Mucosa of descending colon (tissue), 3 donors: Measurements from ENCODE around the gene VPS26B. TPM values are rescaled to one million over a fixed set of nuclear protein-coding genes. Genes with fewer than 3 reads are reported as not detected.

Experiments used
- ATAC-seq: fragments of 200-7000 bp; cut with Tn5 transposase; one replicate; pipeline ENCODE4 v1.9.1; 2020; ENCODE audit warnings: mild to moderate bottlenecking, moderate library complexity
- DNase-seq, 3 donors: peaks; one replicate each; pipeline ENCODE4 v3.0.0-alpha.2; 2020
- H3K36me3 ChIP-seq: fragments of 200-600 bp; one replicate; pipeline ENCODE4 v1.8.0; 2021; ENCODE audit warnings: low read depth, mild to moderate bottlenecking
- H3K4me1 ChIP-seq: fragments of 200-600 bp; one replicate; pipeline ENCODE4 v1.8.0; 2021; ENCODE audit warnings: low read depth, mild to moderate bottlenecking
- H3K4me3 ChIP-seq: fragments of 200-600 bp; one replicate; pipeline ENCODE4 v1.8.0; 2021; ENCODE audit warnings: mild to moderate bottlenecking
- H3K9me3 ChIP-seq: fragments of 200-600 bp; one replicate; pipeline ENCODE4 v1.8.0; 2021; ENCODE audit warnings: mild to moderate bottlenecking
- intact Hi-C, 2 donors: fragments of 100-400 bp; cut with DNase I in 1 of 2; cut with micrococcal nuclease in 1 of 2; formaldehyde crosslinking; loops; one replicate each; pipeline versions ENCODE4 v1.11.0 to v1.11.1; 2022; cut with DNase I, micrococcal nuclease
- total RNA-seq, 3 donors: library from RNA; stranded (reverse); fragmentation: NEBNext Ultra II Directional in 2 of 3; extraction: Animal tissue kit (Norgen Biotek cat#: 25700) in 2 of 3; gene quantifications; one replicate each; pipeline versions ENCODE4 v1.2.1 to v1.2.4, GENCODE V29; 2021 to 2023
- TF ChIP-seq, protein P1 (sequence below): fragments of 200-600 bp; IDR thresholded peaks from one replicate; pipeline ENCODE4 v1.8.0; 2022; ENCODE audit warnings: antibody characterized with exemption, mild to moderate bottlenecking
- donor health status: DM: no; HTN: no; CAD: no; lungs with moderate emphysema.
- donor health status: DM: no; HTN: no; CAD: no.
- donor health status: DM: no; HTN: yes; CAD: no.

VPS26B gene
- total RNA-seq, 3 donors from 2014 or later, result 38.6 to 50.8 (median 47.5) TPM

DNA sequence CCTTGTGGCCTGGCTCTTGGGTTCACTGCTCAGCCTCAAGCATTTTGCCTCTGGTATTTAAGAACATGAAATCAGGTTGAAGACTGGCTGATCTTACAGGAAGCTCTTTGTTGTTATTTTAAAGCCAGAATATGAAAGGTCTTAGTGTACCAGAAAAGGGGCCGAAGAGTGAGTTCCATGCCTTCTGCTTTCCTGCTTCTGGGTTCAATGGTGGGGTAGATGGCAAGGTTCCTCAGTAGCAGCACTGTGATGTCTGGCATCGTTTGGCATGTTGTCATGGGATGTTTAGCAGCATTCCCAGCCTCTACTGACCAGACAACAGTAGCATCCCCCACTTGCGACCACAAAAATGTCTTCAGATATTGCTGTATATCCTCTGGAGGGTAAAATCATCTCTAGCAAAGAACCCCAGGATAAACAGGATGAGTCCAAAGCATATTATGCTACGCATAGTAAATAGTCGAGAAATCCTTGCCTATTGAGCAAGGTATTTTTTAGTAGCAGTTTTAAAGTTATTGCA lies 2.4 kb downstream of the VPS26B start:
- H3K4me3 ChIP-seq, result no peak overlapping the region
- DNase-seq, result no peak

DNA sequence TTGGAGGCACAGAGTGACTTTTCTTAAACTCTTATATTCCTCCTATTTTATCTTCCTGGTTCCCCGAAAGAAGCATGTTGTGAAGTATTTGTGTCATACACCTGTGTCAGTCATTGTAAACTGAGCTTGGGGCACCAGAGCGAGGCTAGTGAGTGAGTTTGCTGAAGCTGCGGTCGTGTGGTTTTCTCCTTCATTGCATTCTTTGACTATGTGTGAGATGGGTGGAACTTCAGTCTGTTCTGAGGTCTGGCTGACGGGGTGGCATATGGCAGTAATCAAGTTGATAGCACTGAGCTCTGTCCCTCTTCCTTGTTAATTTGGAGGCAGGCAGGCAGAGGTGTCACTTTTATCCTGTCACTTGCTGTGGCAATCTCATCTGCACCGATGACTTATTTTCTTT lies 4.2 kb downstream of the VPS26B start:
- no peak for DNase-seq
- TF ChIP-seq, protein P1, sequence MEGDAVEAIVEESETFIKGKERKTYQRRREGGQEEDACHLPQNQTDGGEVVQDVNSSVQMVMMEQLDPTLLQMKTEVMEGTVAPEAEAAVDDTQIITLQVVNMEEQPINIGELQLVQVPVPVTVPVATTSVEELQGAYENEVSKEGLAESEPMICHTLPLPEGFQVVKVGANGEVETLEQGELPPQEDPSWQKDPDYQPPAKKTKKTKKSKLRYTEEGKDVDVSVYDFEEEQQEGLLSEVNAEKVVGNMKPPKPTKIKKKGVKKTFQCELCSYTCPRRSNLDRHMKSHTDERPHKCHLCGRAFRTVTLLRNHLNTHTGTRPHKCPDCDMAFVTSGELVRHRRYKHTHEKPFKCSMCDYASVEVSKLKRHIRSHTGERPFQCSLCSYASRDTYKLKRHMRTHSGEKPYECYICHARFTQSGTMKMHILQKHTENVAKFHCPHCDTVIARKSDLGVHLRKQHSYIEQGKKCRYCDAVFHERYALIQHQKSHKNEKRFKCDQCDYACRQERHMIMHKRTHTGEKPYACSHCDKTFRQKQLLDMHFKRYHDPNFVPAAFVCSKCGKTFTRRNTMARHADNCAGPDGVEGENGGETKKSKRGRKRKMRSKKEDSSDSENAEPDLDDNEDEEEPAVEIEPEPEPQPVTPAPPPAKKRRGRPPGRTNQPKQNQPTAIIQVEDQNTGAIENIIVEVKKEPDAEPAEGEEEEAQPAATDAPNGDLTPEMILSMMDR, result no peak
- peaks cover 16% of the 10 kb centered on the region for H3K4me1 ChIP-seq

More for the DNA sequence above, 2.4 kb downstream of the VPS26B start:
- no peak for ATAC-seq
- Histone ChIP-seq H3K4me1 (peaks cover 19% of the 10 kb centered on the region), H3K36me3 (no peaks in the 10 kb centered on the region), H3K9me3 (no peaks in the 10 kb centered on the region)
- TF ChIP-seq, protein P1, result no peak
- intact Hi-C loops, result no loop called here

GRCh38 chr11:134229126-134229790 lies 4.8 kb downstream of the VPS26B start:
- ATAC-seq, result no peak
- DNase-seq, result no peak
- H3K36me3 ChIP-seq, result no peaks in the 10 kb centered on the region
- intact Hi-C loops, result no loop called here
- H3K9me3 ChIP-seq, result no peaks in the 10 kb centered on the region
- H3K4me1 ChIP-seq, result peaks cover 16% of the 10 kb centered on the region
- H3K4me3 ChIP-seq, result no peak overlapping the region
- TF ChIP-seq, protein P1, result no peak

More for the DNA sequence above, 4.2 kb downstream of the VPS26B start:
- no peak overlapping the region for H3K4me3 ChIP-seq
- H3K36me3 ChIP-seq, result no peaks in the 10 kb centered on the region
- intact Hi-C loops, result no loop called here
- ATAC-seq, result no peak
- no peaks in the 10 kb centered on the region for H3K9me3 ChIP-seq

DNA sequence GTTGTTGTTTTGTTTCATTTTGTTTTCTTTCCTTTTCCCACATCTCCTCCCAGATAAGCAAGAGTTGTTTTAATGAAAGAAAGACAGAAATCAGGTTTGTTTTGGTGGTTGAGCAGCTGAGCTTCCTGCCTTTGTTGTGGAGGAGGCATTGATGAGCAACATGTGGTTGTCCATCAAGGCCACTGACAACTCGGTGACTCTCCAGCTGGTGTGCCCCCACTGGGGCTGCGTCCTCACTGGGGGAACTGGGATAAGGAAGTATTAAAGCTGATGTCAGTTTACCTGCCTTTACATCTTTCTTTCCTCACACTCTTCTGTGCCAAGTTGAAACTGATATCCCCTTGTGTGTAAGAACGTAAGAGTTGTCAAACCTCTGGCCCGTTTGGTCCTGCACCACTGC lies 5.9 kb downstream of the VPS26B start:
- TF ChIP-seq, protein P1, result no peak
- H3K4me1 ChIP-seq, result peaks cover 15% of the 10 kb centered on the region

DNA sequence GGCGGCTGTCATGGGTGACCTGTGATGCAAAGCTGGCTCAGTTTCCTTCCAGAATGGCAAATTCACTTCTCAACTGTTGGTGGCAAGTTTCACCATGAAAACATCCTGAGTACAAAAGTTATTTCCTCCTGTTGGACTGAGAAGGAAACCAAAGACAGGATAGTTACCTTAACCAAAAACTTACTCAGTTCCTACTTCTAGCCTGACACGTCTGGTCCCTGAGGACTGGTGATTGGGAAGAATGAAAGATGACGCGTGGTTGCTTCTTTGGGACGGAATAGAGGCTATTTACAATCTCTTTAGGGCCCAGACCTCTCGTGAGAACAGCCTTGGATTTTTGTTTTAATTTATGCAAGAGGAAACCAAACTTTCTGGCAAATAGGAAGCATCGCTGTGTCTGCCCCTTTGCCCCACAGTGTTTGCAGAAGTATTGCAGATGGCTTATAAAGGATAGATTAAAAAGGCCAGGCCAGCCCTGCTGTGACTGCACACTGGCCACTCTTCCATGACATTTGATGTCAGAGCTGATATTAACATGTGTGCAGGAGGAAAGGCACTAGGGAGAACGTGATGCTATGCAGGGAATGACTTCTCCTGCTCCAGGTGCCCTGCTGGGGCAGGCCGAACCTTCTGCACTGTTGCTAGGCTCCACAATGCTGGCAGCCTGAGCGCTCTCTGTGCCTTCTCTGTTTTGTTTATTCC lies 7.6 kb downstream of the VPS26B start:
- peaks cover 3% of the 10 kb centered on the region for H3K4me1 ChIP-seq
- no peak for ATAC-seq
- intact Hi-C loops, result no loop called here

More for the DNA sequence above, 5.9 kb downstream of the VPS26B start:
- DNase-seq, result no peak
- H3K4me3 ChIP-seq, result no peak overlapping the region
- no peak for ATAC-seq
- H3K9me3 ChIP-seq, result no peaks in the 10 kb centered on the region
- intact Hi-C loops, result no loop called here
- no peaks in the 10 kb centered on the region for H3K36me3 ChIP-seq

More for the DNA sequence above, 7.6 kb downstream of the VPS26B start:
- no peak for DNase-seq
- Histone ChIP-seq H3K9me3 (no peaks in the 10 kb centered on the region), H3K4me3 (no peak overlapping the region), H3K36me3 (no peaks in the 10 kb centered on the region)
- TF ChIP-seq, protein P1, result no peak
